OCI-LY7 (cell line): ENCODE measurements around the gene RSBN1.

Experiments used
- EZH2phosphoT487 ChIP-seq: fragments of 200-600 bp; sonication (generic); IDR thresholded peaks from 2 replicates; pipeline ENCODE4 v1.6.1; 2018; ENCODE audit warnings: low read depth, borderline replicate concordance, mild to moderate bottlenecking, mixed run types, antibody characterized with exemption, low read length, moderate library complexity, mixed read lengths
- TF ChIP-seq, protein P1 (sequence below): fragments of 200-600 bp; sonication (generic); conservative IDR thresholded peaks from 2 replicates; pipeline ENCODE4 v1.5.1; 2014; ENCODE audit warnings: mild to moderate bottlenecking, antibody characterized with exemption, low read length, moderate library complexity, mixed read lengths

DNA sequence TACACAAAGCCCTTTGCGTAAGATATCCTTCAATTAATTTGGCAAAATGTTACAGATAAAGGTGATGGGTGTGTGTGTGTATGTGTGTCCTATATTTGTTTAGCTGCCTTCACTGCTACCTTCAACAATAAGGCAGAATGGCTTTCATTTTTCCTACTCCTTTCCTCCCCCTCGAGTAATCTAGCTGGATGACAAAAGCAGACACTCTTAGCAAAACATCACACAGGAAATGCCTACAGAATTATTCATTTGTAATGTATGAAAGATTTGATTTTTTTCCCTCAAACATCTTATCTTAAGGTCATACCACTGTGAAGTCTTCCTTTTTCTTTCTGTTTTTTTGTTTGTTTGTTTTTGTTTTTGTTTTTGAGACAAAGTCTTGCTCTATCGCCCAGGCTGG is 48.6 kb upstream of the RSBN1 start:
- TF ChIP-seq, protein P1, sequence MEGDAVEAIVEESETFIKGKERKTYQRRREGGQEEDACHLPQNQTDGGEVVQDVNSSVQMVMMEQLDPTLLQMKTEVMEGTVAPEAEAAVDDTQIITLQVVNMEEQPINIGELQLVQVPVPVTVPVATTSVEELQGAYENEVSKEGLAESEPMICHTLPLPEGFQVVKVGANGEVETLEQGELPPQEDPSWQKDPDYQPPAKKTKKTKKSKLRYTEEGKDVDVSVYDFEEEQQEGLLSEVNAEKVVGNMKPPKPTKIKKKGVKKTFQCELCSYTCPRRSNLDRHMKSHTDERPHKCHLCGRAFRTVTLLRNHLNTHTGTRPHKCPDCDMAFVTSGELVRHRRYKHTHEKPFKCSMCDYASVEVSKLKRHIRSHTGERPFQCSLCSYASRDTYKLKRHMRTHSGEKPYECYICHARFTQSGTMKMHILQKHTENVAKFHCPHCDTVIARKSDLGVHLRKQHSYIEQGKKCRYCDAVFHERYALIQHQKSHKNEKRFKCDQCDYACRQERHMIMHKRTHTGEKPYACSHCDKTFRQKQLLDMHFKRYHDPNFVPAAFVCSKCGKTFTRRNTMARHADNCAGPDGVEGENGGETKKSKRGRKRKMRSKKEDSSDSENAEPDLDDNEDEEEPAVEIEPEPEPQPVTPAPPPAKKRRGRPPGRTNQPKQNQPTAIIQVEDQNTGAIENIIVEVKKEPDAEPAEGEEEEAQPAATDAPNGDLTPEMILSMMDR, result no peak
- TF ChIP-seq EZH2phosphoT487, result no peak
